Stimulated activated CD8-positive, alpha-beta memory T cell treated with anti-CD3 and anti-CD28 coated beads, Interleukin-4, amount 100 ng/mL, for 4 hours (primary cell): ENCODE results near the gene RSU1.

Experiments
- DNase-seq, 2 donors: peaks; one replicate each; pipeline ENCODE4 v3.0.0-alpha.2; 2020; ENCODE audit warnings: low read depth in 2 of 2, low spot score in 1 of 2

The RSU1 gene

GRCh38 chr10:16745061-16745460 lies 72.2 kb downstream of the RSU1 start:
- no peak for DNase-seq

- DNase-seq: no peak
These were observed 74.9 kb downstream of the RSU1 start for GRCh38 chr10:16742165-16742960.

- no peak for DNase-seq
These were observed 75.7 kb downstream of the RSU1 start for GRCh38 chr10:16741540-16741939.

- DNase-seq: no peak
These were observed 79.8 kb downstream of the RSU1 start for GRCh38 chr10:16737420-16737819.

GRCh38 chr10:16735671-16736070 lies 81.6 kb downstream of the RSU1 start:
- DNase-seq: no peak

- no peak for DNase-seq
These were observed 84.8 kb downstream of the RSU1 start for GRCh38 chr10:16732376-16732775.

- no peak for DNase-seq
These were observed 89.0 kb downstream of the RSU1 start for GRCh38 chr10:16728266-16728665.

- DNase-seq: no peak
These were observed 89.6 kb downstream of the RSU1 start for GRCh38 chr10:16727666-16728065.

GRCh38 chr10:16724509-16724908 lies 92.7 kb downstream of the RSU1 start:
- DNase-seq: no peak

GRCh38 chr10:16720812-16721211 lies 96.4 kb downstream of the RSU1 start:
- no peak for DNase-seq

- DNase-seq: no peak
These were observed 99.4 kb downstream of the RSU1 start for GRCh38 chr10:16717622-16718395.

GRCh38 chr10:16716051-16716450 lies 101.2 kb downstream of the RSU1 start:
- DNase-seq: no peak

GRCh38 chr10:16713290-16713689 lies 103.9 kb downstream of the RSU1 start:
- DNase-seq: no peak

GRCh38 chr10:16712883-16713282 lies 104.3 kb downstream of the RSU1 start:
- no peak for DNase-seq

- DNase-seq: no peak
These were observed 116.9 kb downstream of the RSU1 start for GRCh38 chr10:16700331-16700730.

GRCh38 chr10:16699435-16700057 lies 117.7 kb downstream of the RSU1 start:
- no peak for DNase-seq

- no peak for DNase-seq
These were observed 118.8 kb downstream of the RSU1 start for GRCh38 chr10:16698461-16698860.

- no peak for DNase-seq
These were observed 126.8 kb downstream of the RSU1 start for GRCh38 chr10:16690417-16690816.

GRCh38 chr10:16689696-16690095 lies 127.5 kb downstream of the RSU1 start:
- no peak for DNase-seq

GRCh38 chr10:16689227-16689626 lies 128.0 kb downstream of the RSU1 start:
- no peak for DNase-seq

GRCh38 chr10:16686054-16686902 lies 130.9 kb downstream of the RSU1 start:
- DNase-seq: no peak
